MM.1S (cell line): ENCODE results near the gene OR52H1.

Experiments
- DNase-seq: peaks from one replicate; pipeline ENCODE4 v3.0.0-alpha.2; 2015
- H2AFZ ChIP-seq: fragments of 300-600 bp; sonication (generic); 2 replicates; pipeline ENCODE4 v1.6.0; 2016; ENCODE audit warnings: antibody characterized with exemption, low read length
- H3F3A ChIP-seq: fragments of 300-600 bp; sonication (generic); 2 replicates; pipeline ENCODE4 v1.6.1; 2016; ENCODE audit warnings: mild to moderate bottlenecking, antibody characterized with exemption, low read length, moderate library complexity, mixed read lengths; ENCODE audit not compliant: insufficient read depth
- H3K27ac ChIP-seq: fragments of 300-600 bp; sonication (generic); 2 replicates; pipeline ENCODE4 v1.5.1; 2016; ENCODE audit warnings: mild to moderate bottlenecking, low read length
- H3K27me3 ChIP-seq: fragments of 300-600 bp; sonication (generic); replicated peaks from 2 replicates; pipeline ENCODE4 v1.6.0; 2016; ENCODE audit warnings: low read length; ENCODE audit not compliant: insufficient read depth
- H3K36me3 ChIP-seq: fragments of 300-600 bp; sonication (generic); replicated peaks from 2 replicates; pipeline ENCODE4 v1.6.1; 2016; ENCODE audit warnings: mild to moderate bottlenecking, low read length, mixed read lengths; ENCODE audit not compliant: insufficient read depth
- H3K4me1 ChIP-seq: fragments of 300-600 bp; sonication (generic); 2 replicates; pipeline ENCODE4 v1.6.1; 2016; ENCODE audit warnings: low read length, mixed read lengths
- H3K4me2 ChIP-seq: fragments of 300-600 bp; sonication (generic); 2 replicates; pipeline ENCODE4 v1.6.0; 2016; ENCODE audit warnings: low read depth, low read length
- H3K4me3 ChIP-seq: fragments of 300-600 bp; sonication (generic); 2 replicates; pipeline ENCODE4 v1.5.1; 2016; ENCODE audit warnings: low read length, mixed read lengths
- H3K79me2 ChIP-seq: fragments of 300-600 bp; sonication (generic); 2 replicates; pipeline ENCODE4 v1.6.1; 2016; ENCODE audit warnings: mixed run types, low read length, mixed read lengths
- H3K9ac ChIP-seq: fragments of 300-600 bp; sonication (generic); 2 replicates; pipeline ENCODE4 v1.6.1; 2016; ENCODE audit warnings: low read length, mixed read lengths
- H3K9me2 ChIP-seq: fragments of 300-600 bp; sonication (generic); replicated peaks from 2 replicates; pipeline ENCODE4 v1.6.1; 2016; ENCODE audit warnings: mild to moderate bottlenecking, low read length, mixed read lengths; ENCODE audit not compliant: insufficient read depth
- H3K9me3 ChIP-seq: fragments of 300-600 bp; sonication (generic); replicated peaks from 2 replicates; pipeline ENCODE4 v1.6.1; 2016; ENCODE audit warnings: mild to moderate bottlenecking, low read length, mixed read lengths; ENCODE audit not compliant: insufficient read depth
- H4K20me1 ChIP-seq: fragments of 300-600 bp; sonication (generic); 2 replicates; pipeline ENCODE4 v1.6.1; 2016; ENCODE audit warnings: mild to moderate bottlenecking, low read length, moderate library complexity, mixed read lengths; ENCODE audit not compliant: insufficient read depth
- CTCF ChIP-seq: fragments of 300-600 bp; sonication (generic); IDR thresholded peaks from 2 replicates; pipeline ENCODE4 v1.5.1; 2016; ENCODE audit warnings: antibody characterized with exemption, low read length, mixed read lengths
- EZH2 ChIP-seq: fragments of 300-600 bp; sonication (generic); optimal IDR thresholded peaks from 2 replicates; pipeline ENCODE3; 2017; ENCODE audit warnings: low read depth, mild to moderate bottlenecking, antibody characterized with exemption, low read length, mixed read lengths
- EZH2phosphoT487 ChIP-seq: fragments of 300-600 bp; sonication (generic); IDR thresholded peaks from 2 replicates; pipeline ENCODE4 v1.6.1; 2018; ENCODE audit warnings: antibody characterized with exemption, low read length

Gene OR52H1

GRCh38 chr11:5507933-5508305, 40.4 kb downstream of the OR52H1 start:
- Histone ChIP-seq H3K9ac (no peak overlapping the region), H4K20me1 (no peaks in the 10 kb centered on the region), H3K27ac (no peak overlapping the region), H3K36me3 (no peaks in the 10 kb centered on the region), H3K4me3 (no peak overlapping the region), H3K4me1 (no peaks in the 10 kb centered on the region), H3K27me3 (no peaks in the 10 kb centered on the region), H3K4me2 (no peak overlapping the region), H2AFZ (no peak overlapping the region), H3K9me2 (no peaks in the 10 kb centered on the region), H3F3A (no peaks in the 10 kb centered on the region), H3K9me3 (no peaks in the 10 kb centered on the region), H3K79me2 (no peaks in the 10 kb centered on the region)
- TF ChIP-seq EZH2phosphoT487 (no peak), CTCF (no peak), EZH2 (no peak)
- DNase-seq, result no peak

GRCh38 chr11:5507177-5507932, 41.0 kb downstream of the OR52H1 start:
- Histone ChIP-seq H3K27ac (no peak overlapping the region), H3K27me3 (no peaks in the 10 kb centered on the region)
- no peak for DNase-seq

GRCh38 chr11:5505363-5506048, 42.8 kb downstream of the OR52H1 start:
- H3K36me3 ChIP-seq, result no peaks in the 10 kb centered on the region
- H3K9me3 ChIP-seq, result no peaks in the 10 kb centered on the region
- H3K9me2 ChIP-seq, result no peaks in the 10 kb centered on the region
- no peak overlapping the region for H3K4me3 ChIP-seq
- H3F3A ChIP-seq, result no peaks in the 10 kb centered on the region
- no peak overlapping the region for H3K4me2 ChIP-seq
- H4K20me1 ChIP-seq, result no peaks in the 10 kb centered on the region
- no peaks in the 10 kb centered on the region for H3K27me3 ChIP-seq
- DNase-seq, result no peak
- H3K27ac ChIP-seq, result no peak overlapping the region
- H3K79me2 ChIP-seq, result no peaks in the 10 kb centered on the region
- no peak for TF ChIP-seq CTCF
- no peak for TF ChIP-seq EZH2
- TF ChIP-seq EZH2phosphoT487, result no peak
- H3K4me1 ChIP-seq, result no peaks in the 10 kb centered on the region
- H3K9ac ChIP-seq, result no peak overlapping the region
- no peak overlapping the region for H2AFZ ChIP-seq

More at GRCh38 chr11:5507177-5507932, 41.0 kb downstream of the OR52H1 start:
- Histone ChIP-seq H3K9me2 (no peaks in the 10 kb centered on the region), H3F3A (no peaks in the 10 kb centered on the region), H3K4me2 (no peak overlapping the region), H3K4me1 (no peaks in the 10 kb centered on the region), H3K4me3 (no peak overlapping the region), H3K79me2 (no peaks in the 10 kb centered on the region), H3K36me3 (no peaks in the 10 kb centered on the region), H3K9me3 (no peaks in the 10 kb centered on the region), H4K20me1 (no peaks in the 10 kb centered on the region), H3K9ac (no peak overlapping the region), H2AFZ (no peak overlapping the region)
- TF ChIP-seq CTCF (no peak), EZH2phosphoT487 (no peak), EZH2 (no peak)
